HCT116 (cell line): ENCODE measurements around the gene IL15. TPM values are rescaled to one million over a fixed set of nuclear protein-coding genes. Genes with fewer than 3 reads are reported as not detected.
A peak's percentile ranks its signal among the peaks of the same experiment; 100 is the strongest.

Source experiments
- ATAC-seq: fragments of 200-7000 bp; cut with Tn5 transposase; 2 replicates; pipeline ENCODE4 v1.9.1; 2020; ENCODE audit warnings: mild to moderate bottlenecking, moderate library complexity
- BruUV-seq: library from RNA; stranded (reverse); fragments of 400-500 nt; replicated peaks from 2 replicates; lab custom pipeline; 2021; lab: Mats Ljungman, UMichigan
- CTCF ChIA-PET: fragments of 300-600 bp; sonication (Branson Sonifier 250); formaldehyde crosslinking; loops from one replicate; lab custom pipeline; 2021; ENCODE audit warnings: antibody characterized with exemption; lab: Charles Lee
- POLR2A ChIA-PET: fragments of 300-600, 350-600 bp; sonication (Branson Sonifier 250); formaldehyde crosslinking; loops from one replicate; lab custom pipeline; 2021; ENCODE audit warnings: antibody characterized with exemption; lab: Charles Lee
- RAD21 ChIA-PET, 2 experiments: fragments of 300-600 bp; sonication (Branson Sonifier 250); formaldehyde crosslinking; loops; one replicate each; lab custom pipeline; 2023; ENCODE audit warnings: low total read pairs in 2 of 2; ENCODE audit not compliant: uncharacterized antibody in 2 of 2, unreplicated experiment in 2 of 2, low non-redundant PET in 1 of 2; lab: Charles Lee
- DNase-seq: peaks from one replicate; pipeline ENCODE4 v3.0.0-alpha.2; 2010; ENCODE audit warnings: low read depth, low spot score
- H2AFZ ChIP-seq: fragments of 200-600 bp; shearing (Covaris generic), sonication (generic); 2 replicates; pipeline ENCODE4 v1.6.1; 2017; ENCODE audit warnings: low read depth, mixed run types, mixed read lengths, antibody characterized with exemption, low read length; ENCODE audit not compliant: poor library complexity, severe bottlenecking
- H3K27ac ChIP-seq: 2 replicates; pipeline ENCODE4 v1.5.1; 2012; ENCODE audit warnings: low read depth, low read length
- H3K27me3 ChIP-seq: fragments of 200-600 bp; sonication (generic); 2 replicates; pipeline ENCODE4 v1.6.1; 2016; ENCODE audit warnings: mixed run types, low read length, mixed read lengths; ENCODE audit not compliant: insufficient read depth
- H3K36me3 ChIP-seq, 2 experiments: fragments of 200-500 bp in 1 of 2; fragments of 200-600 bp in 1 of 2; sonication (Bioruptor generic) in 1 of 2; sonication (generic) in 1 of 2; 2 replicates each; pipeline versions ENCODE4 v1.5.1 to v1.6.1; 2014 to 2016; ENCODE audit warnings: low read length in 2 of 2, inconsistent platforms in 1 of 2, mixed read lengths in 1 of 2, mixed run types in 1 of 2; ENCODE audit not compliant: insufficient read depth in 2 of 2, control insufficient read depth in 1 of 2
- H3K4me1 ChIP-seq, 2 experiments: fragments of 200-600 bp in 1 of 2; sonication (generic) in 1 of 2; 2 replicates each; pipeline versions ENCODE4 v1.5.1 to v1.6.1; 2012 to 2017; ENCODE audit warnings: low read length in 2 of 2, inconsistent platforms in 1 of 2, mild to moderate bottlenecking in 1 of 2, mixed read lengths in 1 of 2, mixed run types in 1 of 2, moderate library complexity in 1 of 2; ENCODE audit not compliant: insufficient read depth in 2 of 2, control insufficient read depth in 1 of 2
- H3K4me2 ChIP-seq: fragments of 200-600 bp; sonication (generic); 2 replicates; pipeline ENCODE4 v1.6.1; 2017; ENCODE audit warnings: mixed run types, low read length, mixed read lengths
- H3K4me3 ChIP-seq, 2 experiments: fragments of 200-600 bp in 1 of 2; sonication (generic) in 1 of 2; replicated peaks in 1 of 2; 2 replicates each; pipeline ENCODE4 v1.5.1; 2011 to 2016; ENCODE audit warnings: low read length in 2 of 2, control low read depth in 1 of 2, low read depth in 1 of 2, mild to moderate bottlenecking in 1 of 2, mixed read lengths in 1 of 2, mixed run types in 1 of 2
- H3K79me2 ChIP-seq: fragments of 200-600 bp; sonication (generic); 2 replicates; pipeline ENCODE4 v1.6.1; 2017; ENCODE audit warnings: mild to moderate bottlenecking, mixed run types, low read length, moderate library complexity, mixed read lengths; ENCODE audit not compliant: insufficient read depth
- H3K9ac ChIP-seq: fragments of 200-600 bp; sonication (generic); 2 replicates; pipeline ENCODE4 v1.6.1; 2016; ENCODE audit warnings: low read length, mixed read lengths
- H3K9me2 ChIP-seq: fragments of 200-600 bp; sonication (generic), shearing (Covaris generic); 2 replicates; pipeline ENCODE4 v1.6.1; 2017; ENCODE audit warnings: mixed run types, mild to moderate bottlenecking, moderate library complexity; ENCODE audit not compliant: insufficient read depth
- H3K9me3 ChIP-seq, 2 experiments: fragments of 200-500 bp in 1 of 2; fragments of 200-600 bp in 1 of 2; sonication (Bioruptor generic) in 1 of 2; sonication (generic) in 1 of 2; 2 replicates each; pipeline ENCODE4 v1.6.1; 2014 to 2017; ENCODE audit warnings: low read length in 2 of 2, mixed read lengths in 2 of 2, inconsistent platforms in 1 of 2, low read depth in 1 of 2, mild to moderate bottlenecking in 1 of 2, mixed run types in 1 of 2, moderate library complexity in 1 of 2; ENCODE audit not compliant: control insufficient read depth in 1 of 2, insufficient read depth in 1 of 2
- H4K20me1 ChIP-seq: fragments of 200-600 bp; sonication (generic), shearing (Covaris generic); 2 replicates; pipeline ENCODE4 v1.6.1; 2017; ENCODE audit warnings: mixed run types, mild to moderate bottlenecking, moderate library complexity; ENCODE audit not compliant: insufficient read depth
- CBX3 ChIP-seq: IDR thresholded peaks from 2 replicates; pipeline ENCODE4 v1.6.1; 2012; ENCODE audit warnings: low read depth
- CEBPB ChIP-seq: IDR thresholded peaks from 2 replicates; pipeline ENCODE4 v1.6.1; 2012; ENCODE audit warnings: low read depth
- EZH2phosphoT487 ChIP-seq: fragments of 200-600 bp; IDR thresholded peaks from 2 replicates; pipeline ENCODE4 v1.6.1; 2018; ENCODE audit warnings: antibody characterized with exemption, borderline replicate concordance
- POLR2AphosphoS5 ChIP-seq: IDR thresholded peaks from 2 replicates; pipeline ENCODE4 v1.6.1; 2011; ENCODE audit warnings: mild to moderate bottlenecking, low read depth, low read length, moderate library complexity
- SIN3A ChIP-seq: IDR thresholded peaks from 2 replicates; pipeline ENCODE4 v1.6.1; 2012; ENCODE audit warnings: low read depth
- YY1 ChIP-seq: IDR thresholded peaks from 2 replicates; pipeline ENCODE4 v1.6.1; 2011; ENCODE audit warnings: low read length, low read depth, moderate library complexity, mild to moderate bottlenecking; ENCODE audit not compliant: insufficient replicate concordance; ENCODE audit errors: extremely low read depth
- ZBTB33 ChIP-seq: IDR thresholded peaks from 2 replicates; pipeline ENCODE4 v1.6.1; 2011; ENCODE audit warnings: mild to moderate bottlenecking, low read length, moderate library complexity; ENCODE audit not compliant: insufficient replicate concordance; ENCODE audit errors: extremely low read depth
- intact Hi-C: fragments of 100-400 bp; cut with micrococcal nuclease; formaldehyde crosslinking; loops from 2 replicates; pipeline ENCODE4 v1.10.0; 2022
- total RNA-seq: library from RNA; stranded (reverse); gene quantifications from one replicate; pipeline ENCODE4 v1.2.1, GENCODE V29; 2021; ENCODE audit not compliant: unreplicated experiment
- TF ChIP-seq, protein P1 (sequence below): IDR thresholded peaks from 2 replicates; pipeline ENCODE4 v1.6.1; 2012
- TF ChIP-seq, protein P2 (sequence below): IDR thresholded peaks from 2 replicates; pipeline ENCODE4 v1.6.1; 2012

The IL15 gene
- total RNA-seq, 1 experiment from 2014 or later, result 1.2 TPM

DNA sequence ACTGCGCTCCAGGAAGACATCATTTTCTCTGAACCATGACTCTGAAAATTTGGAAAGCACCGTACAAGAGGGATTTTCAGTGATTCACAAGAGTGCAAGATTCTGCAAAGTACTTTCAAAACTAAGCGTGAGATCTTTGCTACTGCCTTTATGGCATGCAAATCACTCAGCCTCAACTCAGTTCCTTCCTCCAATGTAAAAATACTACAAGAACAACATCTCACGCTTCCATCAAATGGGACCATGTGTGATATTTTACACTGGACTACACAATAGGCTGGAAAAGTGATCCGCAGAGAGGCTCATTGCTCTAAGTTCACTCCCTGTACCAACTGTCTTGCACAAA is 674 bp upstream of the IL15 start (continued):
- no peak for TF ChIP-seq SIN3A
- TF ChIP-seq, protein P1, sequence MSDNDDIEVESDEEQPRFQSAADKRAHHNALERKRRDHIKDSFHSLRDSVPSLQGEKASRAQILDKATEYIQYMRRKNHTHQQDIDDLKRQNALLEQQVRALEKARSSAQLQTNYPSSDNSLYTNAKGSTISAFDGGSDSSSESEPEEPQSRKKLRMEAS, result no peak
- TF ChIP-seq EZH2phosphoT487, result no peak
- TF ChIP-seq CEBPB, result no peak
- no peak for TF ChIP-seq CBX3
- no peak for TF ChIP-seq YY1
- TF ChIP-seq, protein P2, sequence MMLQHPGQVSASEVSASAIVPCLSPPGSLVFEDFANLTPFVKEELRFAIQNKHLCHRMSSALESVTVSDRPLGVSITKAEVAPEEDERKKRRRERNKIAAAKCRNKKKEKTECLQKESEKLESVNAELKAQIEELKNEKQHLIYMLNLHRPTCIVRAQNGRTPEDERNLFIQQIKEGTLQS, result no peak

GRCh38 chr4:141636771-141637460 is 533 bp downstream of the IL15 start:
- POLR2A ChIA-PET, result no interaction called here
- H3K27me3 ChIP-seq, result no peaks in the 10 kb centered on the region
- CTCF ChIA-PET, result interaction anchor here (1.3 to 1.5 kb wide), 2 partner anchors 17 to 291 kb away, joined by 5 to 9 read pairs; no protein-coding TSS in a partner anchor
- H3K9me2 ChIP-seq, result no peaks in the 10 kb centered on the region
- TSS peak; percentile 57 for BruUV-seq
- H3K4me2 ChIP-seq, result peak overlapping the region; percentile 95
- H3K4me3 ChIP-seq, result peak overlapping the region; percentile 66 to 84
- peak; percentile 80 for ATAC-seq
- H4K20me1 ChIP-seq, result no peaks in the 10 kb centered on the region
- H3K4me1 ChIP-seq, result peaks cover 5 to 14% of the 10 kb centered on the region in 2 experiments; a peak in 3 of 4 replicates
- peak; percentile 18 for DNase-seq
- peak overlapping the region; percentile 59 for H3K9ac ChIP-seq
- H3K79me2 ChIP-seq, result no peaks in the 10 kb centered on the region
- RAD21 ChIA-PET, result interaction anchor here in 1 of 2 experiments (0.5 to 0.6 kb wide), 2 partner anchors 13 to 44 kb away, joined by 3 read pairs; no protein-coding TSS in a partner anchor
- H3K27ac ChIP-seq, result peak overlapping the region; percentile 60
- TF ChIP-seq POLR2AphosphoS5, result 0 out of 2 replicates have a peak, but pooled peaks have one; percentile 5
- TF ChIP-seq, protein P1, result 0 out of 2 replicates have a peak, but pooled peaks have one; percentile 7
- TF ChIP-seq ZBTB33, result no peak
- intact Hi-C loops, result loop anchor here (10.0 kb wide), 1 partner anchor 282 kb away; no protein-coding TSS in a partner anchor
- H2AFZ ChIP-seq, result peak overlapping the region; percentile 94
- no peaks in the 10 kb centered on the region for H3K9me3 ChIP-seq
- H3K36me3 ChIP-seq, result no peaks in the 10 kb centered on the region
